Astrocyte (in vitro differentiated cells and primary cell): ENCODE measurements around the gene RPS6KA4.

ENCODE experiments used
- EZH2 ChIP-seq: IDR thresholded peaks from 2 replicates; pipeline ENCODE4 v1.6.1; 2012; ENCODE audit warnings: mild to moderate bottlenecking, low read length, inconsistent platforms; ENCODE audit not compliant: insufficient read depth
- TF ChIP-seq, protein P1 (sequence below): IDR thresholded peaks from 2 replicates; pipeline ENCODE4 v1.5.1; 2011; ENCODE audit warnings: low read depth, mild to moderate bottlenecking, inconsistent platforms, low read length, moderate library complexity; ENCODE audit not compliant: insufficient read depth

DNA sequence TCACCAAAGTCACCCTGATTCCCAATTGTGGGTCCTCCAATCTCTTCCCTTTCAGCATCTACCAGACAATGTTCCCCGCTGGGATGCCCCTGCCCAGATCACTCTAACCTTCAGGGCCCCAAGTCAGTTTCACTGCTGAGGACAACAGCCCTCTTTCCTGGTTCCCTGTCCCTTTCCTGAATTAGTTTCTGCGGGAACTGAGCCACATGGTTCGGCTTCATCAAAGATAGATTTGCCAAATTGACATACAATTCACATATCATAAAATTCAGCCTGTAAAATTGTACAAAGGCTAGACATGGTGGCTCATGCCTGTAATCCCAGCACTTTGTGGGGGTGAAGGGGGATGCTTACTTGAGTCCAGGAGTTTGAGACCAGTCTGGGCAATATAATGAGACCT lies 31.0 kb upstream of the RPS6KA4 start:
- TF ChIP-seq, protein P1, sequence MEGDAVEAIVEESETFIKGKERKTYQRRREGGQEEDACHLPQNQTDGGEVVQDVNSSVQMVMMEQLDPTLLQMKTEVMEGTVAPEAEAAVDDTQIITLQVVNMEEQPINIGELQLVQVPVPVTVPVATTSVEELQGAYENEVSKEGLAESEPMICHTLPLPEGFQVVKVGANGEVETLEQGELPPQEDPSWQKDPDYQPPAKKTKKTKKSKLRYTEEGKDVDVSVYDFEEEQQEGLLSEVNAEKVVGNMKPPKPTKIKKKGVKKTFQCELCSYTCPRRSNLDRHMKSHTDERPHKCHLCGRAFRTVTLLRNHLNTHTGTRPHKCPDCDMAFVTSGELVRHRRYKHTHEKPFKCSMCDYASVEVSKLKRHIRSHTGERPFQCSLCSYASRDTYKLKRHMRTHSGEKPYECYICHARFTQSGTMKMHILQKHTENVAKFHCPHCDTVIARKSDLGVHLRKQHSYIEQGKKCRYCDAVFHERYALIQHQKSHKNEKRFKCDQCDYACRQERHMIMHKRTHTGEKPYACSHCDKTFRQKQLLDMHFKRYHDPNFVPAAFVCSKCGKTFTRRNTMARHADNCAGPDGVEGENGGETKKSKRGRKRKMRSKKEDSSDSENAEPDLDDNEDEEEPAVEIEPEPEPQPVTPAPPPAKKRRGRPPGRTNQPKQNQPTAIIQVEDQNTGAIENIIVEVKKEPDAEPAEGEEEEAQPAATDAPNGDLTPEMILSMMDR, result no peak
- no peak for TF ChIP-seq EZH2
